K562 (cell line): ENCODE measurements around the gene IRF2BP2. TPM values are rescaled to one million over a fixed set of nuclear protein-coding genes. Genes with fewer than 3 reads are reported as not detected.

ENCODE experiments used
- ATAC-seq: fragments of 200-7000 bp; cut with Tn5 transposase; 3 replicates; pipeline ENCODE4 v1.9.1; 2020; ENCODE audit warnings: moderate library complexity
- BruUV-seq: library from RNA; stranded (reverse); fragments of 400-500 nt; replicated peaks from 2 replicates; lab custom pipeline; 2021; lab: Mats Ljungman, UMichigan
- CTCF ChIA-PET: fragments of 300-600 bp; formaldehyde crosslinking; extraction: SDS; loops from one replicate; lab custom pipeline; 2021; ENCODE audit warnings: low intra/inter-chr PET ratio; lab: Yijun Ruan, JAX
- POLR2A ChIA-PET: fragments of 300-600, 350-650 bp; sonication (Branson Sonifier 250); formaldehyde crosslinking; extraction: SDS; loops from one replicate; lab custom pipeline; 2021; ENCODE audit warnings: antibody characterized with exemption, inconsistent platforms; lab: Yijun Ruan, JAX
- DNase-seq, 4 experiments: peaks; one replicate each; pipeline versions ENCODE4 v3.0.0 to v3.0.0-alpha.2; 2011 to 2018; ENCODE audit warnings: low spot score in 3 of 4, mixed read lengths in 3 of 4; ENCODE audit errors: extremely low read depth in 1 of 4
- FAIRE-seq: peaks from 2 replicates; lab custom pipeline; 2011; peaks lifted over from hg19 to GRCh38; lab: Jason Lieb, UNC
- H2AFZ ChIP-seq: 2 replicates; pipeline ENCODE4 v1.6.0; 2011; ENCODE audit warnings: low read depth, low read length, control low read depth, inconsistent platforms
- H3K27ac ChIP-seq: fragments of 200-600 bp; 3 replicates; pipeline ENCODE4 v1.8.0; 2011; ENCODE audit warnings: low read depth, mild to moderate bottlenecking, control low read depth, inconsistent platforms, low read length, moderate library complexity, mixed read lengths; ENCODE audit errors: extremely low read depth
- H3K27me3 ChIP-seq, 2 experiments: fragments of 300-600 bp in 1 of 2; 2 replicates in 1 of 2; 3 replicates in 1 of 2; pipeline versions ENCODE4 v1.6.0 to v1.8.0; 2011; ENCODE audit warnings: inconsistent platforms in 2 of 2, low read length in 2 of 2, mild to moderate bottlenecking in 1 of 2, mixed read lengths in 1 of 2, moderate library complexity in 1 of 2; ENCODE audit not compliant: control insufficient read depth in 2 of 2, insufficient read depth in 2 of 2
- H3K36me3 ChIP-seq: fragments of 300-600 bp; 3 replicates; pipeline ENCODE4 v1.8.0; 2011; ENCODE audit warnings: mild to moderate bottlenecking, low read length, inconsistent platforms; ENCODE audit not compliant: control insufficient read depth, insufficient read depth
- H3K4me1 ChIP-seq, 2 experiments: fragments of 200-600 bp in 1 of 2; replicated peaks in 1 of 2; 2 replicates in 1 of 2; 3 replicates in 1 of 2; pipeline versions ENCODE4 v1.5.1 to v1.8.0; 2011; ENCODE audit warnings: inconsistent platforms in 2 of 2, low read length in 2 of 2, mild to moderate bottlenecking in 1 of 2, mixed read lengths in 1 of 2, moderate library complexity in 1 of 2; ENCODE audit not compliant: control insufficient read depth in 2 of 2, insufficient read depth in 2 of 2
- H3K4me2 ChIP-seq: 2 replicates; pipeline ENCODE4 v1.6.1; 2011; ENCODE audit warnings: low read length, control low read depth, inconsistent platforms, mixed read lengths; ENCODE audit not compliant: insufficient read depth
- H3K4me3 ChIP-seq: fragments of 200-600 bp; sonication (generic), shearing (Covaris generic); 2 replicates; pipeline ENCODE4 v1.5.1; 2016; ENCODE audit warnings: control low read depth, inconsistent platforms
- H3K79me2 ChIP-seq: fragments of 200-600 bp; 3 replicates; pipeline ENCODE4 v1.8.0; 2011; ENCODE audit warnings: low read length, inconsistent platforms; ENCODE audit not compliant: control insufficient read depth, insufficient read depth
- H3K9ac ChIP-seq, 2 experiments: 2 replicates each; pipeline versions ENCODE4 v1.6.0 to v1.6.1; 2011; ENCODE audit warnings: low read depth in 2 of 2, low read length in 2 of 2, control low read depth in 1 of 2, inconsistent platforms in 1 of 2, mild to moderate bottlenecking in 1 of 2, mixed read lengths in 1 of 2; ENCODE audit not compliant: insufficient read depth in 1 of 2
- H3K9me1 ChIP-seq: one replicate; pipeline ENCODE4 v1.6.0; 2011; ENCODE audit warnings: inconsistent platforms, mild to moderate bottlenecking, low read length, moderate library complexity; ENCODE audit not compliant: control insufficient read depth, insufficient read depth
- H3K9me3 ChIP-seq: replicated peaks from 2 replicates; pipeline ENCODE4 v1.5.1; 2011; ENCODE audit warnings: low read depth, low read length, inconsistent platforms; ENCODE audit not compliant: control insufficient read depth, insufficient read depth
- H4K20me1 ChIP-seq: replicated peaks from 2 replicates; pipeline ENCODE4 v1.6.1; 2011; ENCODE audit warnings: low read length, inconsistent platforms, mixed read lengths; ENCODE audit not compliant: control insufficient read depth, insufficient read depth
- CEBPG ChIP-seq, 3 experiments: fragments of 200-800 bp in 1 of 3; sonication (Bioruptor generic) in 1 of 3; sonication (generic) in 1 of 3; formaldehyde crosslinking in 1 of 3; IDR thresholded peaks in 2 of 3; conservative IDR thresholded peaks in 1 of 3; 2 replicates each; pipeline versions ENCODE4 v1.6.1 to v1.8.0; 2016 to 2022; ENCODE audit warnings: missing compliant biosample characterization in 2 of 3, missing genetic modification characterization in 2 of 3, mild to moderate bottlenecking in 1 of 3, missing genetic modification reagents in 1 of 3
- KDM4B ChIP-seq, 2 experiments: fragments of 450-650 bp in 1 of 2; sonication (generic) in 1 of 2; IDR thresholded peaks; 2 replicates each; pipeline ENCODE4 v1.6.1; 2016 to 2017; ENCODE audit warnings: borderline replicate concordance in 2 of 2, antibody characterized with exemption in 1 of 2, low read depth in 1 of 2, mild to moderate bottlenecking in 1 of 2
- WGBS: fragments of 100-300 bp; shearing (Covaris generic); methylation state at CpG from one replicate; pipeline ENCODE4 v1.1.6; 2016; ENCODE audit warnings: low coverage, mixed read lengths; ENCODE audit not compliant: insufficient coverage; ENCODE audit errors: missing lambda C conversion rate; 5-methylcytosine and 5-hydroxymethylcytosine counted together
- in situ Hi-C: fragments of 300-500 bp; cut with MboI; formaldehyde crosslinking; loops from 4 replicates; pipeline ENCODE4 v1.15.0; 2018; ENCODE audit warnings: inconsistent platforms, mixed read lengths
- intact Hi-C: fragments of 100-400 bp; cut with micrococcal nuclease; formaldehyde crosslinking; loops from 2 replicates; pipeline ENCODE4 v1.14.2; 2022
- polyA plus RNA-seq, 8 experiments: library from polyadenylated mRNA; depleted of rRNA in 4 of 8; stranded (reverse) in 5 of 8; unstranded in 3 of 8; fragments of >200 nt; fragmentation: Nextera tagmentation in 2 of 8; fragmentation: Illumina TruSeq in 1 of 8; extraction: Ambion mirVana in 2 of 8; extraction: Trizol in 1 of 8; gene quantifications; 2 replicates each; pipeline versions ENCODE4 v1.2.1 to v1.2.3, GENCODE V29; 2011 to 2014; ENCODE audit warnings: inconsistent platforms in 1 of 8, missing spikeins in 1 of 8
- total RNA-seq, 7 experiments: library from RNA; depleted of rRNA in 6 of 7; stranded (reverse); fragments of >200 nt in 6 of 7; fragmentation: Illumina TruSeq in 2 of 7; extraction: Trizol in 2 of 7; gene quantifications; 2 replicates each; pipeline versions ENCODE4 v1.2.1 to v1.2.3, GENCODE V29; 2011 to 2021; ENCODE audit warnings: low replicate concordance in 1 of 7
- TF ChIP-seq, protein P1 (sequence below): fragments of 200-800 bp; sonication (Bioruptor generic); IDR thresholded peaks from 2 replicates; pipeline ENCODE4 v1.6.1; 2016; ENCODE audit warnings: missing genetic modification characterization, missing compliant biosample characterization

The IRF2BP2 gene
- total and polyA plus RNA-seq, 9 of the 15 experiments (the other 6 are each of a cell fraction or from before 2014, with no cell fraction given), result 7.7 to 68.6 (median 22.1) TPM

DNA sequence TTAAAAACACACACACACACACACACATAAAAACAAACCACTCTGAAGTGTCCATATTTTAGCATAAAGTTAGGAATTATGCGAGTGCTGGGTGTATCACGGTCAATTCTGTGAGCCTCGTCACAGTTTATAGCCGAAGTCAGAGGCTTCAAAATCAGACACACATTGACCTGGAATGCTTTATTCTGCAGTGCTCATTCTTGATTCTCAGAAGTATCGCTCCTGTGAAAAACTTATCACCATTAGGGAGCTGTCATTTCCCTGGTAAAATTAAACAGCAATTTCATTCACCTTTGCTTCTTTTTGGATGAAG lies 8.7 kb upstream of the IRF2BP2 start (continued):
- TF ChIP-seq, protein P1, sequence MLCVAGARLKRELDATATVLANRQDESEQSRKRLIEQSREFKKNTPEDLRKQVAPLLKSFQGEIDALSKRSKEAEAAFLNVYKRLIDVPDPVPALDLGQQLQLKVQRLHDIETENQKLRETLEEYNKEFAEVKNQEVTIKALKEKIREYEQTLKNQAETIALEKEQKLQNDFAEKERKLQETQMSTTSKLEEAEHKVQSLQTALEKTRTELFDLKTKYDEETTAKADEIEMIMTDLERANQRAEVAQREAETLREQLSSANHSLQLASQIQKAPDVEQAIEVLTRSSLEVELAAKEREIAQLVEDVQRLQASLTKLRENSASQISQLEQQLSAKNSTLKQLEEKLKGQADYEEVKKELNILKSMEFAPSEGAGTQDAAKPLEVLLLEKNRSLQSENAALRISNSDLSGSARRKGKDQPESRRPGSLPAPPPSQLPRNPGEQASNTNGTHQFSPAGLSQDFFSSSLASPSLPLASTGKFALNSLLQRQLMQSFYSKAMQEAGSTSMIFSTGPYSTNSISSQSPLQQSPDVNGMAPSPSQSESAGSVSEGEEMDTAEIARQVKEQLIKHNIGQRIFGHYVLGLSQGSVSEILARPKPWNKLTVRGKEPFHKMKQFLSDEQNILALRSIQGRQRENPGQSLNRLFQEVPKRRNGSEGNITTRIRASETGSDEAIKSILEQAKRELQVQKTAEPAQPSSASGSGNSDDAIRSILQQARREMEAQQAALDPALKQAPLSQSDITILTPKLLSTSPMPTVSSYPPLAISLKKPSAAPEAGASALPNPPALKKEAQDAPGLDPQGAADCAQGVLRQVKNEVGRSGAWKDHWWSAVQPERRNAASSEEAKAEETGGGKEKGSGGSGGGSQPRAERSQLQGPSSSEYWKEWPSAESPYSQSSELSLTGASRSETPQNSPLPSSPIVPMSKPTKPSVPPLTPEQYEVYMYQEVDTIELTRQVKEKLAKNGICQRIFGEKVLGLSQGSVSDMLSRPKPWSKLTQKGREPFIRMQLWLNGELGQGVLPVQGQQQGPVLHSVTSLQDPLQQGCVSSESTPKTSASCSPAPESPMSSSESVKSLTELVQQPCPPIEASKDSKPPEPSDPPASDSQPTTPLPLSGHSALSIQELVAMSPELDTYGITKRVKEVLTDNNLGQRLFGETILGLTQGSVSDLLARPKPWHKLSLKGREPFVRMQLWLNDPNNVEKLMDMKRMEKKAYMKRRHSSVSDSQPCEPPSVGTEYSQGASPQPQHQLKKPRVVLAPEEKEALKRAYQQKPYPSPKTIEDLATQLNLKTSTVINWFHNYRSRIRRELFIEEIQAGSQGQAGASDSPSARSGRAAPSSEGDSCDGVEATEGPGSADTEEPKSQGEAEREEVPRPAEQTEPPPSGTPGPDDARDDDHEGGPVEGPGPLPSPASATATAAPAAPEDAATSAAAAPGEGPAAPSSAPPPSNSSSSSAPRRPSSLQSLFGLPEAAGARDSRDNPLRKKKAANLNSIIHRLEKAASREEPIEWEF (CRISPR knock-in tag), result no peak

DNA sequence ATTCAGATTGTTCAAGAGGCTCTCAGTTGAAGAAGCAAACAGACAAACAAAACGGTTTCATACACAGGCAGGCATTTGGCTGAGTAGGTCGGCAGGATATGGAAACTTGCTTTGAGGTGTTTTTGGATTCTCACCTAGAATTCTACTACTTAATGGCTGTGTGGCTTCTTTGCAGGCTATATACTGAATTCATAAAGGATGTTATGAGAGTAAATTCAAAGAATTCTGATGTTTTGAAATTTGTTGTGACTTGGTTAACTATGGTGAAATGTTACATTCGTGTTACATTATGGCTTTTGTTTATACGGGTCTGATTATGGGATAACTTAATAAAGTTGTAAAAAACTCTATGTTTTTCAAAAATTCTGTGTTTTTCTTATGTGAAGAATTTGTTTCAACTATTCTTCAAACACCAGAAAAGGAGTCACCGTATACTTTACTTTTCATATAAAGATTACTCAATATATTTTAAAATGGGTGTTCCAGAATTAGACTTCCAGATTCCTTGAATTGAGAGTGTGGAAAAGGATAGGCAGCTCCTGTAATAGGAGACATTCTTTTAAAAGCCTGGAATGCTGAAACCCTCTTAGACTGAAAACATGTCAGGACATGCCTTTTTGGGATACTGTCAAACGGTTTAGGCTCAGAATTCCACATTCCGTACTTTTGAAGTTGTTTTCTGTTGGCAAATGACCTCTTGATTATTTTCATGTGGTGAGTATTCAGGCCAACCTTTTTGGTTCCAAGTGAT lies 8.2 kb upstream of the IRF2BP2 start:
- Histone ChIP-seq H4K20me1 (no peaks in the 10 kb centered on the region), H3K27ac (no peak overlapping the region), H3K9ac (no peak overlapping the region), H3K9me1 (no peaks in the 10 kb centered on the region), H2AFZ (no peak overlapping the region), H3K9me3 (no peaks in the 10 kb centered on the region), H3K4me1 (peaks cover 10 to 16% of the 10 kb centered on the region in 2 experiments), H3K79me2 (no peaks in the 10 kb centered on the region), H3K4me3 (no peak overlapping the region)
- WGBS, result 58% methylated on average over 7 of the region's 7 CpGs
- FAIRE-seq, result no peak
- POLR2A ChIA-PET, result no interaction called here
- intact Hi-C loops, result no loop called here
- DNase-seq, result no peak
- ATAC-seq, result no peak
- no peak for TF ChIP-seq CEBPG (CRISPR knock-in tag; IDR thresholded peaks at IDR 0.05)
- 0 out of 4 replicates have a peak, but pooled peaks of 1 of the 2 experiments have one; percentile 24 for TF ChIP-seq CEBPG (tag; conservative IDR thresholded peaks at IDR 0.05 in 1 of 2, IDR thresholded peaks at IDR 0.05 in 1 of 2)
- no peak for TF ChIP-seq KDM4B (IDR thresholded peaks at IDR 0.05; ENCODE audit: borderline replicate concordance in 2 of 2, low read depth in 1 of 2)
- TF ChIP-seq, all 486 proteins: peak for 1
- Histone ChIP-seq H3K36me3 (no peaks in the 10 kb centered on the region), H3K4me2 (no peak overlapping the region), H3K27me3 (no peaks in the 10 kb centered on the region)
- CTCF ChIA-PET, result no interaction called here
- in situ Hi-C loops, result loop anchor here (10.0 kb wide), 1 partner anchor 107 kb away; no protein-coding TSS in a partner anchor
- BruUV-seq, result no TSS peak
